H1 (cell line): ENCODE measurements around the gene TAF3. TPM values are rescaled to one million over a fixed set of nuclear protein-coding genes. Genes with fewer than 3 reads are reported as not detected.

Experiments used
- CTCF ChIA-PET: fragments of 300-600 bp; sonication (Branson Sonifier 250); formaldehyde crosslinking; loops from one replicate; lab custom pipeline; 2021; ENCODE audit not compliant: partially characterized antibody; lab: Charles Lee
- POLR2A ChIA-PET: fragments of 300-600 bp; sonication (Branson Sonifier 250); formaldehyde crosslinking; loops from one replicate; lab custom pipeline; 2021; ENCODE audit warnings: inconsistent platforms; ENCODE audit not compliant: partially characterized antibody; lab: Charles Lee
- DNase-seq, 2 experiments: peaks; one replicate each; pipeline versions ENCODE4 v3.0.0 to v3.0.0-alpha.2; 2010 to 2022; ENCODE audit warnings: low spot score in 2 of 2, low read depth in 1 of 2, mixed read lengths in 1 of 2
- FAIRE-seq: peaks from 2 replicates; lab custom pipeline; 2011; peaks lifted over from hg19 to GRCh38; lab: Jason Lieb, UNC
- H2AFZ ChIP-seq: 2 replicates; pipeline ENCODE4 v1.8.1; 2012; ENCODE audit warnings: low read length, inconsistent platforms
- H2AK5ac ChIP-seq: 2 replicates; pipeline ENCODE4 v1.6.1; 2013; ENCODE audit warnings: low read depth, low read length
- H2BK120ac ChIP-seq: replicated peaks from 2 replicates; pipeline ENCODE3; 2013; ENCODE audit warnings: low read depth, low read length, inconsistent platforms
- H2BK12ac ChIP-seq: 2 replicates; pipeline ENCODE4 v1.6.1; 2013; ENCODE audit warnings: low read depth, low read length
- H2BK15ac ChIP-seq: 2 replicates; pipeline ENCODE4 v1.6.1; 2013; ENCODE audit warnings: low read length
- H2BK20ac ChIP-seq: 2 replicates; pipeline ENCODE4 v1.6.1; 2013; ENCODE audit warnings: low read length
- H2BK5ac ChIP-seq: 2 replicates; pipeline ENCODE4 v1.6.1; 2013; ENCODE audit warnings: low read depth, low read length
- H3K14ac ChIP-seq: 2 replicates; pipeline ENCODE4 v1.6.1; 2013; ENCODE audit warnings: inconsistent platforms; ENCODE audit not compliant: insufficient read length
- H3K18ac ChIP-seq: 2 replicates; pipeline ENCODE4 v1.6.1; 2013; ENCODE audit warnings: low read length; ENCODE audit errors: extremely low read depth
- H3K23ac ChIP-seq: 2 replicates; pipeline ENCODE4 v1.6.1; 2013; ENCODE audit warnings: inconsistent platforms; ENCODE audit not compliant: insufficient read length
- H3K23me2 ChIP-seq: 2 replicates; pipeline ENCODE4 v1.6.1; 2013; ENCODE audit warnings: low read depth, low read length
- H3K27ac ChIP-seq: 2 replicates; pipeline ENCODE4 v1.6.1; 2011; ENCODE audit warnings: low read depth, low read length, inconsistent platforms
- H3K27me3 ChIP-seq, 4 experiments: replicated peaks in 1 of 4; 1 replicate in 1 of 4; 2 replicates in 3 of 4; pipeline versions ENCODE4 v1.6.1 to v1.8.1; 2011 to 2013; ENCODE audit warnings: low read length in 3 of 4, mild to moderate bottlenecking in 3 of 4, inconsistent platforms in 2 of 4, mixed read lengths in 2 of 4, moderate library complexity in 1 of 4; ENCODE audit not compliant: control insufficient read depth in 3 of 4, insufficient read depth in 3 of 4; ENCODE audit errors: extremely low read depth in 1 of 4
- H3K36me3 ChIP-seq, 4 experiments: 2 replicates each; pipeline versions ENCODE4 v1.6.1 to v1.8.1; 2011 to 2013; ENCODE audit warnings: mild to moderate bottlenecking in 4 of 4, low read length in 3 of 4, moderate library complexity in 2 of 4, control low read depth in 1 of 4, inconsistent platforms in 1 of 4; ENCODE audit not compliant: insufficient read depth in 4 of 4, control insufficient read depth in 2 of 4
- H3K4ac ChIP-seq: replicated peaks from 2 replicates; pipeline ENCODE3; 2013; ENCODE audit warnings: low read length, low read depth, mixed read lengths, inconsistent platforms; ENCODE audit not compliant: insufficient read length
- H3K4me1 ChIP-seq, 4 experiments: replicated peaks in 1 of 4; 1 replicate in 1 of 4; 2 replicates in 3 of 4; pipeline versions ENCODE4 v1.6.1 to v1.8.1; 2011 to 2013; ENCODE audit warnings: low read length in 3 of 4, inconsistent platforms in 2 of 4, mixed read lengths in 1 of 4; ENCODE audit not compliant: insufficient read depth in 4 of 4, control insufficient read depth in 3 of 4
- H3K4me2 ChIP-seq, 2 experiments: 2 replicates each; pipeline versions ENCODE4 v1.6.1 to v1.8.1; 2011 to 2013; ENCODE audit warnings: low read depth in 2 of 2, low read length in 2 of 2, control low read depth in 1 of 2, inconsistent platforms in 1 of 2, mild to moderate bottlenecking in 1 of 2; ENCODE audit not compliant: insufficient read depth in 1 of 2
- H3K4me3 ChIP-seq, 4 experiments: fragments of 200-600, 300-600 bp in 1 of 4; sonication (generic), shearing (Covaris generic), sonication (Bioruptor Twin) in 1 of 4; 2 replicates each; pipeline versions ENCODE4 v1.5.1 to v1.8.1; 2011 to 2016; ENCODE audit warnings: low read length in 4 of 4, low read depth in 3 of 4, control low read depth in 2 of 4, inconsistent platforms in 2 of 4, mild to moderate bottlenecking in 2 of 4, mixed read lengths in 1 of 4, moderate library complexity in 1 of 4; ENCODE audit not compliant: insufficient read depth in 2 of 4; ENCODE audit errors: extremely low read depth in 1 of 4
- H3K56ac ChIP-seq: replicated peaks from 2 replicates; pipeline ENCODE3; 2013; ENCODE audit warnings: low read depth, mild to moderate bottlenecking, mixed read lengths, low read length, inconsistent platforms; ENCODE audit not compliant: insufficient read length
- H3K79me1 ChIP-seq: 2 replicates; pipeline ENCODE4 v1.6.1; 2013; ENCODE audit warnings: low read depth, low read length, control low read depth
- H3K79me2 ChIP-seq, 2 experiments: 2 replicates each; pipeline versions ENCODE4 v1.6.1 to v1.8.1; 2012 to 2013; ENCODE audit warnings: low read length in 2 of 2, mild to moderate bottlenecking in 2 of 2, inconsistent platforms in 1 of 2; ENCODE audit not compliant: insufficient read depth in 2 of 2, control insufficient read depth in 1 of 2
- H3K9ac ChIP-seq, 4 experiments: replicated peaks in 1 of 4; 1 replicate in 1 of 4; 2 replicates in 3 of 4; pipeline versions ENCODE4 v1.6.1 to v1.8.1; 2011 to 2013; ENCODE audit warnings: low read depth in 3 of 4, low read length in 3 of 4, control low read depth in 2 of 4, mild to moderate bottlenecking in 2 of 4, moderate library complexity in 2 of 4, inconsistent platforms in 1 of 4; ENCODE audit errors: extremely low read depth in 1 of 4
- H3K9me3 ChIP-seq, 2 experiments: 2 replicates each; pipeline versions ENCODE4 v1.6.1 to v1.8.1; 2012 to 2013; ENCODE audit warnings: mild to moderate bottlenecking in 2 of 2, moderate library complexity in 2 of 2, control low read depth in 1 of 2, inconsistent platforms in 1 of 2, low read depth in 1 of 2, low read length in 1 of 2, mixed read lengths in 1 of 2; ENCODE audit not compliant: insufficient read depth in 2 of 2
- H4K20me1 ChIP-seq, 2 experiments: replicated peaks in 1 of 2; 2 replicates each; pipeline versions ENCODE3 to v1.8.1; 2011 to 2013; ENCODE audit warnings: inconsistent platforms in 2 of 2, low read length in 2 of 2, mild to moderate bottlenecking in 1 of 2; ENCODE audit not compliant: insufficient read depth in 2 of 2, control insufficient read depth in 1 of 2
- H4K5ac ChIP-seq: 2 replicates; pipeline ENCODE4 v1.6.1; 2013; ENCODE audit warnings: low read length, low read depth, mixed read lengths, inconsistent platforms; ENCODE audit not compliant: insufficient read length
- H4K8ac ChIP-seq: 2 replicates; pipeline ENCODE4 v1.8.0; 2013; ENCODE audit warnings: mild to moderate bottlenecking, moderate library complexity, low read length, inconsistent platforms; ENCODE audit not compliant: insufficient read depth; ENCODE audit errors: extremely low read depth
- H4K91ac ChIP-seq: replicated peaks from 2 replicates; pipeline ENCODE3; 2013; ENCODE audit warnings: low read length, mixed read lengths, inconsistent platforms; ENCODE audit not compliant: insufficient read length
- CBX5 ChIP-seq: fragments of 300-800, 300-1000 bp; sonication (generic); IDR thresholded peaks from 2 replicates; pipeline ENCODE4 v1.7.1; 2016; ENCODE audit warnings: antibody characterized with exemption, low read length, low read depth
- CBX8 ChIP-seq: fragments of 300-800, 300-1000 bp; sonication (generic); IDR thresholded peaks from 2 replicates; pipeline ENCODE4 v1.7.1; 2016; ENCODE audit warnings: low read depth, low read length, borderline replicate concordance
- EP300 ChIP-seq, 2 experiments: IDR thresholded peaks; 1 replicate in 1 of 2; 2 replicates in 1 of 2; pipeline ENCODE4 v1.6.1; 2011 to 2012; ENCODE audit warnings: low read depth in 2 of 2, low read length in 2 of 2, mild to moderate bottlenecking in 2 of 2, borderline replicate concordance in 1 of 2, inconsistent platforms in 1 of 2, moderate library complexity in 1 of 2
- HDAC2 ChIP-seq, 2 experiments: fragments of 300-600 bp in 1 of 2; sonication (generic) in 1 of 2; IDR thresholded peaks; 2 replicates each; pipeline ENCODE4 v1.6.1; 2011 to 2012; ENCODE audit warnings: low read depth in 2 of 2, low read length in 2 of 2, mild to moderate bottlenecking in 2 of 2, moderate library complexity in 2 of 2, borderline replicate concordance in 1 of 2, inconsistent platforms in 1 of 2
- NANOG ChIP-seq: IDR thresholded peaks from 2 replicates; pipeline ENCODE4 v1.6.1; 2011; ENCODE audit warnings: low read length, low read depth, mild to moderate bottlenecking, inconsistent platforms; ENCODE audit not compliant: insufficient read depth, poor library complexity, severe bottlenecking
- RBBP5 ChIP-seq: IDR thresholded peaks from 2 replicates; pipeline ENCODE4 v1.7.1; 2012; ENCODE audit warnings: low read depth, mild to moderate bottlenecking, inconsistent platforms, low read length, moderate library complexity, borderline replicate concordance
- SUZ12 ChIP-seq: fragments of 200-600 bp; sonication (generic); IDR thresholded peaks from 2 replicates; pipeline ENCODE4 v1.6.1; 2012; ENCODE audit warnings: mild to moderate bottlenecking, inconsistent platforms, low read length, moderate library complexity, mixed read lengths
- WGBS, 2 experiments: shearing (Covaris generic) in 1 of 2; methylation state at CpG; one replicate each; pipeline versions ENCODE4 v1.1.6 to v1.1.7; 2013 to 2015; ENCODE audit warnings: low lambda C conversion rate in 2 of 2, mixed read lengths in 2 of 2, inconsistent platforms in 1 of 2, low coverage in 1 of 2, missing lambda C conversion rate in 1 of 2; ENCODE audit not compliant: insufficient replicate concordance in 2 of 2, insufficient coverage in 1 of 2, insufficient read length in 1 of 2; ENCODE audit errors: extremely low coverage in 1 of 2, missing lambda C conversion rate in 1 of 2; 5-methylcytosine and 5-hydroxymethylcytosine counted together
- polyA plus RNA-seq, 7 experiments: library from polyadenylated mRNA; depleted of rRNA in 3 of 7; stranded (reverse) in 5 of 7; unstranded in 2 of 7; fragments of >200 nt in 5 of 7; fragments of 200-250 nt in 2 of 7; gene quantifications; 1 replicate in 5 of 7; 2 replicates in 1 of 7; 4 replicates in 1 of 7; pipeline versions ENCODE4 v1.2.1 to v1.2.3, GENCODE V29; 2011 to 2013; ENCODE audit warnings: missing spikeins in 2 of 7, mixed read lengths in 2 of 7
- total RNA-seq: library from RNA; stranded (reverse); fragmentation: NEBNext Ultra II Directional; extraction: Animal tissue kit (Norgen Biotek cat#: 25700); gene quantifications from 2 replicates; pipeline ENCODE4 v1.2.1, GENCODE V29; 2021
- TF ChIP-seq, protein P1 (sequence below): IDR thresholded peaks from 2 replicates; pipeline ENCODE4 v1.6.1; 2012; ENCODE audit warnings: inconsistent platforms
- TF ChIP-seq, protein P2 (sequence below): IDR thresholded peaks from 2 replicates; pipeline ENCODE4 v1.6.1; 2011; ENCODE audit warnings: low read length, improper control_type of control experiment

Gene TAF3
- total and polyA plus RNA-seq, 2 of the 8 experiments (the other 6 are each of a cell fraction or from before 2014, with no cell fraction given): 1.5 to 11.2 TPM

DNA sequence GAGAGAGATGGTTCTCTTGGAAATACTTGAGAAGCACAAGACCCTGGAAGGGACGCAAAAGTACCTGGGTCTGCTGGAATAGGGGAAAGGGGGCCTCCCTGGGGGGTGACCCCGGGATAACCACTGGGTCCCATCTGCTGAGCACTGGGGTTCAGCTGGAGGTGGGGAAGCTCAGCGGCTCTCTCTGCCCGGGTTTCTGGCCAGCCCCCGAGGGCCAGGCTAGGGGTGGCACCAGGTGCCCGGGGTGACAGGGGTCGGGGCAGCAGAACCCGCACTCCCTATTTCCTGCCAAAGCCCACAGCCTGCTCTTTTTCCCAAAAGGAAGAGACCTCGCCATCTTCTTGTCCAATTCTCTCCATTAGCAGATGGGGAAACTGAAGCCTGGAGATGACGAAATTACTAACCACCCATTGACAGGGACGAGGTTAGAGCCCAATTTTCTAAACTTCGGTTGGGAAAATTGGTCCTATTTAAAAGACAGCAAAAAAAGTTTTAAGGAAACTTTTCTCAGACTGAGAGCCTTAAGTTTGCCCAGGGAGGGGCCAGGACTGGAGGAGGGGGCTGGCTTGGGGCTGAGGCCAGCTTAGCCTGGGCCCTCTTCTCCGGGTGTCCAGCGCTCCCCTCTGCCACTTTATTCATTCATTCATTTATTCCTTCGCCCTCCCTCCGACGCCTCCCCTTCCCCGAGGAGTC is 218.3 kb downstream of the TAF3 start:
- H2BK12ac ChIP-seq: no peak overlapping the region
- no peak overlapping the region for H2AFZ ChIP-seq
- no peak for FAIRE-seq
- no peak overlapping the region for H4K5ac ChIP-seq
- peak overlapping the region; percentile 60 to 74; a peak in 3 of 4 replicates for H3K4me2 ChIP-seq
- no peak overlapping the region for H2BK20ac ChIP-seq
- H3K4me1 ChIP-seq: peaks cover 7 to 22% (median 12%) of the 10 kb centered on the region in 4 experiments
- H3K23ac ChIP-seq: no peak overlapping the region
- H3K27me3 ChIP-seq: peaks cover 72 to 99% (median 96%) of the 10 kb centered on the region in 4 experiments
- H3K9me3 ChIP-seq: no peaks in the 10 kb centered on the region
- H3K79me1 ChIP-seq: no peaks in the 10 kb centered on the region; the same call in 1 of the 2 replicates
- no peak overlapping the region for H3K9ac ChIP-seq
- no peaks in the 10 kb centered on the region for H3K79me2 ChIP-seq
- no peak overlapping the region for H3K14ac ChIP-seq
- peak in 1 of 2 experiments; percentile 51 for DNase-seq
- no peak overlapping the region for H2BK15ac ChIP-seq
- no peak overlapping the region for H3K56ac ChIP-seq
- ChIA-PET POLR2A (interaction anchor here (0.9 to 1.2 kb wide), 3 partner anchors 13 to 26 kb away, joined by 4 read pairs; no protein-coding TSS in a partner anchor), CTCF (interaction anchor here (0.9 kb wide), 1 partner anchor 11 kb away, joined by 4 read pairs; no protein-coding TSS in a partner anchor)
- H2BK5ac ChIP-seq: no peak overlapping the region
- no peak overlapping the region for H3K4ac ChIP-seq
- WGBS, 2 experiments: 8% methylated on average over 14 of the region's 18 CpGs; no CpG with 5 or more reads in 1 of the 2 experiments
- H4K8ac ChIP-seq: no peak overlapping the region
- H2AK5ac ChIP-seq: no peak overlapping the region
- no peak overlapping the region for H4K91ac ChIP-seq
- peaks cover 14 to 28% of the 10 kb centered on the region in 2 experiments for H4K20me1 ChIP-seq
- no peak overlapping the region for H2BK120ac ChIP-seq
- no peak overlapping the region; a peak in 1 of 8 replicates for H3K4me3 ChIP-seq
- H3K36me3 ChIP-seq: peaks cover 0 to 2% (median 0%) of the 10 kb centered on the region in 4 experiments; a peak in 1 of 8 replicates
- H3K23me2 ChIP-seq: no peaks in the 10 kb centered on the region; the same call in 1 of the 2 replicates
- no peak overlapping the region for H3K27ac ChIP-seq
- no peak overlapping the region for H3K18ac ChIP-seq
- no peak for TF ChIP-seq CBX5
- TF ChIP-seq CBX8: no peak; the same call in 1 of the 2 replicates
- TF ChIP-seq EP300 (IDR thresholded peaks at IDR 0.05; ENCODE audit: borderline replicate concordance in 1 of 2, low read depth in 2 of 2, low read length in 2 of 2): no peak
- no peak for TF ChIP-seq HDAC2 (IDR thresholded peaks at IDR 0.05; ENCODE audit: borderline replicate concordance in 1 of 2, low read depth in 2 of 2, low read length in 2 of 2)
- no peak for TF ChIP-seq NANOG
- peak; percentile 47; the same call in 1 of the 2 replicates for TF ChIP-seq SUZ12
- TF ChIP-seq, protein P1, sequence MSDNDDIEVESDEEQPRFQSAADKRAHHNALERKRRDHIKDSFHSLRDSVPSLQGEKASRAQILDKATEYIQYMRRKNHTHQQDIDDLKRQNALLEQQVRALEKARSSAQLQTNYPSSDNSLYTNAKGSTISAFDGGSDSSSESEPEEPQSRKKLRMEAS: no peak
- TF ChIP-seq RBBP5: no peak
- TF ChIP-seq, protein P2, sequence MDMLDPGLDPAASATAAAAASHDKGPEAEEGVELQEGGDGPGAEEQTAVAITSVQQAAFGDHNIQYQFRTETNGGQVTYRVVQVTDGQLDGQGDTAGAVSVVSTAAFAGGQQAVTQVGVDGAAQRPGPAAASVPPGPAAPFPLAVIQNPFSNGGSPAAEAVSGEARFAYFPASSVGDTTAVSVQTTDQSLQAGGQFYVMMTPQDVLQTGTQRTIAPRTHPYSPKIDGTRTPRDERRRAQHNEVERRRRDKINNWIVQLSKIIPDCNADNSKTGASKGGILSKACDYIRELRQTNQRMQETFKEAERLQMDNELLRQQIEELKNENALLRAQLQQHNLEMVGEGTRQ: no peak
